Midbrain (tissue), 1 donor: Measurements from ENCODE around the gene OR8G1.

Source experiments
- DNase-seq: peaks from one replicate; lab custom pipeline; 2025; lab: John Stamatoyannopoulos, UW

The OR8G1 gene

GRCh38 chr11:124240621-124241397 lies at the start of gene OR8G1:
Gene OR8G1, plus strand, starts transcription at chr11:124241095. Its CDS starts 8,581 bp downstream, at chr11:124249676.
- DNase-seq: no peak

GRCh38 chr11:124193221-124194010 lies 47.5 kb upstream of the OR8G1 start:
- no peak for DNase-seq

GRCh38 chr11:124194293-124195188 lies 46.4 kb upstream of the OR8G1 start:
- DNase-seq: no peak

GRCh38 chr11:124195189-124195734 lies 45.6 kb upstream of the OR8G1 start:
- no peak for DNase-seq

- no peak for DNase-seq
Measured at GRCh38 chr11:124197999-124198398, 42.9 kb upstream of the OR8G1 start.

GRCh38 chr11:124198897-124199296 lies 42.0 kb upstream of the OR8G1 start:
- no peak for DNase-seq

GRCh38 chr11:124199702-124200101 lies 41.2 kb upstream of the OR8G1 start:
- DNase-seq: no peak

- DNase-seq: no peak
Measured at GRCh38 chr11:124200671-124201070, 40.2 kb upstream of the OR8G1 start.

GRCh38 chr11:124202951-124203350 lies 37.9 kb upstream of the OR8G1 start:
- DNase-seq: no peak

GRCh38 chr11:124204008-124204407 lies 36.9 kb upstream of the OR8G1 start:
- DNase-seq: no peak

- no peak for DNase-seq
Measured at GRCh38 chr11:124207102-124207792, 33.6 kb upstream of the OR8G1 start.

- no peak for DNase-seq
Measured at GRCh38 chr11:124209824-124210357, 31.0 kb upstream of the OR8G1 start.

- no peak for DNase-seq
Measured at GRCh38 chr11:124210421-124210820, 30.5 kb upstream of the OR8G1 start.

- no peak for DNase-seq
Measured at GRCh38 chr11:124211321-124211720, 29.6 kb upstream of the OR8G1 start.

- DNase-seq: no peak
Measured at GRCh38 chr11:124214027-124214426, 26.9 kb upstream of the OR8G1 start.

GRCh38 chr11:124219126-124219525 lies 21.8 kb upstream of the OR8G1 start:
- no peak for DNase-seq

GRCh38 chr11:124222407-124222806 lies 18.5 kb upstream of the OR8G1 start:
- DNase-seq: no peak

- peak; percentile 0 for DNase-seq
Measured at GRCh38 chr11:124224618-124225423, 16.1 kb upstream of the OR8G1 start.

GRCh38 chr11:124225471-124225870 lies 15.4 kb upstream of the OR8G1 start:
- DNase-seq: no peak

- no peak for DNase-seq
Measured at GRCh38 chr11:124233376-124233775, 7.5 kb upstream of the OR8G1 start.
